HG03460 (cell line): ENCODE results near the gene VPS13D.
"Not testable (repeated sequence)": the region's sequence is repeated elsewhere in the genome, so short reads cannot be mapped to it uniquely, and the experiment has no call there.

Source experiments
- ATAC-seq: cut with Tn5 transposase; IDR thresholded peaks from one replicate; pipeline ENCODE4 v1.9.1; 2021; ENCODE audit not compliant: unreplicated experiment

VPS13D gene

GRCh38 chr1:12359359-12360133 is 129.7 kb downstream of the VPS13D start:
- no peak for ATAC-seq

GRCh38 chr1:12368646-12369045 is 138.8 kb downstream of the VPS13D start:
- ATAC-seq, result no peak

DNA sequence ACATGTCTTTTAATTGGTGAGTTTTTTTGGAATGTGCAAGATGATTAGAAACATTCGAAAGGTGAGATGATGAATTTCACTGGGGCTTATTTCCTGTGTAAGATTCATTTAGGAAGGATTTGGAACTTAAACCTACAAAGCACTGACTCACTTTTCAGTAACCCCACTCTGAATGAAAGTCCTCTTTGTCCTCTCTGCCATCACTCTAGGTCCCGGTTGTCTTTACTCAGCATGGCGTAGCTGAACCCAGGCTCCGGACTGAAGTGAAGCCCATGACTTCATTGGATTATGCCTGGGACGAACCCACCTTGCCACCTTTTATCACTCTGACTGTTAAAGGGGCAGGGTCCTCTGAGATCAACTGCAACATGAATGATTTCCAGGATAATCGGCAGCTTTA is 139.4 kb downstream of the VPS13D start:
- no peak for ATAC-seq

- ATAC-seq, result no peak
Observed at GRCh38 chr1:12370333-12370975, 140.6 kb downstream of the VPS13D start.

- ATAC-seq, result no peak
Observed at GRCh38 chr1:12371053-12371452, 141.2 kb downstream of the VPS13D start.

- no peak for ATAC-seq
Observed at GRCh38 chr1:12372180-12372579, 142.3 kb downstream of the VPS13D start.

GRCh38 chr1:12372761-12373160 is 142.9 kb downstream of the VPS13D start:
- no peak for ATAC-seq

DNA sequence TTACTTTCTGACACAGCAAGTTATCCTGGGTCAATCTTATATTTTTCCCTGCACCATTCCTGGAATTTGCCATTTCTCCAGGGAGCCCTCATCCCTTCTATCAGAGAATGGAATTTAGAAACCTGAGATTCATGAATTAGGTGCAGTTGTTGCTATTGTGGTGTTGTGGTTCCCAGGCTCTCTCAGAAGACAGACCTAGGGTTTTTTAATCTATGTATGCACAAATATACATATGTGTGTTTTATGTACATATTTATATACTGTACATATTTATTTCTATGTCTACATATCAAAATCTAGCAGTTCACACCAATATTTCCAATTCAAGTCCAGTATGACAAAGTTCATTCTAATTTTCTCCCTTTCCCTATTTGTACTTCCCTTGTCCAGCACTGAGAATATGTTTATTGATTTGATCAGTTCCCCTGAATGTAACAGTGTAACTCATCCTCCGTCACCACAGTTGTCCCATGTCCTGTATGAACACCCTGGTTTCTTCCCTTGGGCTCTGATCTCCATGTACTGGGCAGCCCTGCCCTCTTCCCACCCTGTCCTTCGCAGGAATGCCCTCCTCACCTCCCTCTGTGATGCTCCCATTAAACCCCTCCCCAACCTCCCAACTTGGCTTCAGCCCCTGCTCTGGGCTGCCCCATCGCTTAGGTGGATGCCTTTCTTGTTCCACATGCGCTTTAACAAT is 145.5 kb downstream of the VPS13D start:
- no peak for ATAC-seq

GRCh38 chr1:12376236-12377045 is 146.6 kb downstream of the VPS13D start:
- ATAC-seq, result no peak

DNA sequence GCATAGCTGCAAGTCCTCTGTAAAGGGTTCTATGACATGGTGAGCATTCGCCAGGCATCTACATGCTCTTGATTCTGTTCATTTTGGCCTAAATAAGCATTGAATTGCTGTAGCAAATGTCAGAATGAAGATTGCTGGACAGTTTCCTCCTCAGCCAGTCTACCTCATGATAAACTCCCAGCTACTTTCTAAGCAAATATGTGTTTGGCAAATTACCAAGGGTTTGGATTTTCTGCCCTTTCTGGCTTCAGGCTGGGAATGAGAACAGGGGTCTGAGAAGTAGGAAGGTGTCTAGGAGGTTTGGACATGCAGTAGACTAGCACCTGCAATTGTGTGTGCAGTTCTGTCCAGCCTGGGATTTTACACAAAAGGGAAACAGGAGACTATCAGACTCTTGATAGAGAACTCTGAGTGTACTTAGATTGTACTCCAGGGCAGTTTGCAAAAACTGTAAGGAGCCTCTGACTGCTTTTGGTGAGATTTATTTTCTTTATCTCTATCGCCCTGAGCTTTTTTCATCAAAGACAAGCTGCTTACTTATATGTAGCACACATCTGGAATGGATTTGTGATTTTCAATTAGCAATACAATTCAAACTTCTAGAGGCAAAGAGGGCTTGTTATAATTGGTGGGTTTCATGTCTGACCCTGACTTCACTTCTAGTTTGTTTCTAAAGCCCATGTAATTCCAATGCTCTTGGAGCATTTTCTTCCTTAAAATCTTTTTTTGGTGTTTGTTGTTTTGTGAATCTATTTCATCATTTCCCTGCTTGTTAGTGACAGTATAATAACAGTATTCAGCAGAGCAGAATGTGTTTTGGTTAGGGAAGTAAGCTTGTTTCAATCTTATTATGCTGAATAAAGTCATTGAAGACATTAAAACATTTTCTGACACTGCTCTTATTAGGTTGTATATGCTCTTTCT is 150.8 kb downstream of the VPS13D start:
- ATAC-seq, result no peak

DNA sequence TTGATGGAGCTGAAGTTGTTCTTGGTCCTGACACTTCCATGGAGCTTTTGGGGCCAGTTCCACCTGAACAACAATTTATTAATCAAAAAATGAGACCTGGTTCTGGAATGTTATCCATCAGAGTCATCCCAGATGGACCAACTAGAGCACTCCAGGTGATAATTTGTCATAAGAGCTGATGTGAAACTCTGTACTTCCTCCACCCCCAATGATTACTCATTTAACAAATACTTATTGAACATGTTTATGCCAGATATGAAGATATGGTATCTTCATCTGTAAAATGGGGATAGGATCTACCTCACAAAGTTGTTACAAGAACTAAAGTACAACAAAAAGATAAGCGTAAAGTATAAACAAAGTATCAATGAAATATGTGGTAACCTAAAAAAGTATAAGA is 153.2 kb downstream of the VPS13D start:
- no peak for ATAC-seq

- no peak for ATAC-seq
Observed at GRCh38 chr1:12383786-12384185, 154.0 kb downstream of the VPS13D start.

GRCh38 chr1:12384836-12385456 is 155.1 kb downstream of the VPS13D start:
- no peak for ATAC-seq

GRCh38 chr1:12386130-12386529 is 156.3 kb downstream of the VPS13D start:
- ATAC-seq, result no peak

GRCh38 chr1:12387641-12388040 is 157.8 kb downstream of the VPS13D start:
- no peak for ATAC-seq

DNA sequence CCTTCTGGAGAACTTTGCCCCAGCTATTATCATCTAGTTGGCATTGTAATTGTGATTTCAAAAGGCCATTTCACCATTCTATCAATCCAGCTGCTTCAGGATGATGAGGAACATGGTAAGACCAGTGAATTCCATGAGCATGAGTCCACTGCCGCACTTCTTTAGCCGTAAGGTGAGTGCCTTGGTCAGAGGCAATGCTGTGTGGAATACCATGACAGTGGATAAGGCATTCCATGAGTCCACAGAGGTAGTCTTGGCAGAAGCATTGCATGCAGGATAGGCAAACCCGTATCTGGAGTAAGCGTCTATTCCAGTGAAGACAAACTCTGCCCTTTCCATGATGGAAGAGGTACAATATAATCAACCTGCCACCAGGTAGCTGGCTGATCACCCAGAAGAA is 160.5 kb downstream of the VPS13D start:
- not testable (repeated sequence) for ATAC-seq

- no peak for ATAC-seq
Observed at GRCh38 chr1:12397462-12398450, 167.9 kb downstream of the VPS13D start.

- ATAC-seq, result no peak
Observed at GRCh38 chr1:12398479-12398878, 168.6 kb downstream of the VPS13D start.
